NT2/D1 (cell line): ENCODE measurements around the gene DROSHA.

Experiments used
- SUZ12 ChIP-seq: IDR thresholded peaks from 2 replicates; pipeline ENCODE4 v1.6.1; 2011; ENCODE audit not compliant: insufficient read length, insufficient read depth; ENCODE audit errors: extremely low read depth
- YY1 ChIP-seq: IDR thresholded peaks from 2 replicates; pipeline ENCODE4 v1.6.1; 2011; ENCODE audit not compliant: insufficient read length, insufficient read depth
- ZNF274 ChIP-seq: IDR thresholded peaks from 2 replicates; pipeline ENCODE4 v1.6.1; 2011; ENCODE audit warnings: mild to moderate bottlenecking, low read depth, low read length

GRCh38 chr5:31463351-31463750 is 68.5 kb downstream of the DROSHA start:
- TF ChIP-seq SUZ12 (no peak), ZNF274 (no peak), YY1 (no peak)
